ENCODE results near the gene RAB31.

RAB31 gene

DNA sequence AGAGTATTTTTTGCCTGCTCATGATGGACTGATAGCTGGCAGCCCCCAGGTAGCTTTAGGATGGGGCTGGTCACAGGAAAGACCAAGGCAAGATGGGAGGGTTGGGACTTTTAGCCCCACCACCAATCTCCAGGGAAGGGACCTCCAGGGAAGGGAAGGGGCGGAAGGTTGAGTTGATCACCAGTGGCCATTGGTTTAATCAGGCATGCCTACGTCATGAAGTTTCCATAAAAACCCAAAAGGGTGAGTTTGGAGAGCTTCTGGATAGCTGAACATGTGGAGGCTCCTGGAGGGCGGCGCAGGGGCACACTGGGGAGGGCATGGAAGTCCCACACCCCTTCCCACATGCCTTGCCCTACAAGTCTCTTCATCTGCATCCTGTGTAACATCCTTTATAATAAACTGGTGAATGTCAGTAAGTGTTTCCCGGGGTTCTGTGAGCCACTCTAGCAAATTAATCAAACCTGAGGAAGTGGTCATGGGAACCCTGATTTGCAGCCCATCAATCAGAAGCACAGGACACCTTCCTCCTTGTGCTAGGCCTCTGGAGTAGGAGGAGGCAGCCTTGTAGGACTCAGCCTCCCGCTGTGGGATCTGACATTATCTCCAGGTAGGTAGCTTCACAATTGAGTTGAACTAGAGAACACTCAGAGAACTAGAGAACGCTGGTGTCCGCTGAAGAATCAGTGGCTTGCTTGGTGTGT lies 30.3 kb downstream of the RAB31 start:
- TF ChIP-seq, protein P1, sequence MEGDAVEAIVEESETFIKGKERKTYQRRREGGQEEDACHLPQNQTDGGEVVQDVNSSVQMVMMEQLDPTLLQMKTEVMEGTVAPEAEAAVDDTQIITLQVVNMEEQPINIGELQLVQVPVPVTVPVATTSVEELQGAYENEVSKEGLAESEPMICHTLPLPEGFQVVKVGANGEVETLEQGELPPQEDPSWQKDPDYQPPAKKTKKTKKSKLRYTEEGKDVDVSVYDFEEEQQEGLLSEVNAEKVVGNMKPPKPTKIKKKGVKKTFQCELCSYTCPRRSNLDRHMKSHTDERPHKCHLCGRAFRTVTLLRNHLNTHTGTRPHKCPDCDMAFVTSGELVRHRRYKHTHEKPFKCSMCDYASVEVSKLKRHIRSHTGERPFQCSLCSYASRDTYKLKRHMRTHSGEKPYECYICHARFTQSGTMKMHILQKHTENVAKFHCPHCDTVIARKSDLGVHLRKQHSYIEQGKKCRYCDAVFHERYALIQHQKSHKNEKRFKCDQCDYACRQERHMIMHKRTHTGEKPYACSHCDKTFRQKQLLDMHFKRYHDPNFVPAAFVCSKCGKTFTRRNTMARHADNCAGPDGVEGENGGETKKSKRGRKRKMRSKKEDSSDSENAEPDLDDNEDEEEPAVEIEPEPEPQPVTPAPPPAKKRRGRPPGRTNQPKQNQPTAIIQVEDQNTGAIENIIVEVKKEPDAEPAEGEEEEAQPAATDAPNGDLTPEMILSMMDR (IDR thresholded peaks at IDR 0.05; ENCODE audit: low read depth, low read length): no peak
- Histone ChIP-seq H3K4me3 (ENCODE audit: low read depth, low read length) (no peak overlapping the region), H3K27me3 (ENCODE audit: insufficient read depth, low read depth, severe bottlenecking) (no peaks in the 10 kb centered on the region), H3K9me3 (ENCODE audit: severe bottlenecking) (no peaks in the 10 kb centered on the region), H3K27ac (no peak overlapping the region), H3K36me3 (no peaks in the 10 kb centered on the region)
- DNase-seq: no peak

DNA sequence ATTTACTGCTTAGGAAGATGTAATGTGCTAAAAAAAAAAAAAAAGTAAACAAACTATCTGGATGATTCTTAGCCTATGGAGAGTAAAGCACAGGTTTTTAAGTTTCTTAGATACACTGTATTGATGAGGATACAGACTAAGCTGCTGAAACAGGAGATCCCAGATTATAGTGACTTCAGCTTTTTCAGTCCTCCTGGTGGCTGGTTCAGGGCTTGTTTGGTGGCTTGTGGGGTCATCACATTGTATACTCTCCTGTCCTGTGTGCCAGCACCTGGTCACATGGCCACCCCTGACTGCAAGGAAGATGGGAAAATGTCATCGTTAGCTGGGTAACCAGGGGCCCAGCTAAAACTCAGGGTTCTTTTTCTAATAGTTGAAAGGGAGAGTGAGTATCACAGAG lies 31.4 kb downstream of the RAB31 start:
- no peak for DNase-seq
- H3K27ac ChIP-seq: no peak overlapping the region
- TF ChIP-seq, protein P1 (IDR thresholded peaks at IDR 0.05; ENCODE audit: low read depth, low read length): no peak

DNA sequence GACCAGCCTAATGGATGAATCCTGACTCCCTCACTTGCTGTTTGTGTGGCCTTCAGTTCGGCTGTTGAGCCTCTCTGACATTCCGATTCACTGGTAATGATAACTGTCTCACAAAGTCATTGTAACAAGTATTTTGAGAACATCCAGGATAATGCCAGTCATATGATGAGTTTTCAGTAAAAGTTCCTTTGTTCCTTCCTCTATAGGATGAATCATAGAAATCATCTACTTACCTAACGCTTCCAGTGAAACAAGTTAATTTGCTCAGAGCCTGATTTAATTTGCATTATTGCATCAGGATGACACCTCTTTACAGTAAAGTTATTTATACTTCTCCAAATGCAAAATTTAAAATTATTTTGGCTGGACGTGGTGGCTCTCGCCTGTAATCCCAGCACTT lies 32.0 kb downstream of the RAB31 start:
- H3K27me3 ChIP-seq (ENCODE audit: insufficient read depth, low read depth, severe bottlenecking): no peaks in the 10 kb centered on the region
- H3K4me3 ChIP-seq (ENCODE audit: low read depth, low read length): no peak overlapping the region
- H3K9me3 ChIP-seq (ENCODE audit: severe bottlenecking): no peaks in the 10 kb centered on the region
- no peak overlapping the region for H3K27ac ChIP-seq
- no peak for DNase-seq
- H3K36me3 ChIP-seq: no peaks in the 10 kb centered on the region
- TF ChIP-seq, protein P1 (IDR thresholded peaks at IDR 0.05; ENCODE audit: low read depth, low read length): no peak

More for the DNA sequence above, 31.4 kb downstream of the RAB31 start:
- H3K9me3 ChIP-seq (ENCODE audit: severe bottlenecking): no peaks in the 10 kb centered on the region
- H3K27me3 ChIP-seq (ENCODE audit: insufficient read depth, low read depth, severe bottlenecking): no peaks in the 10 kb centered on the region
- no peak overlapping the region for H3K4me3 ChIP-seq (ENCODE audit: low read depth, low read length)
- H3K36me3 ChIP-seq: no peaks in the 10 kb centered on the region

DNA sequence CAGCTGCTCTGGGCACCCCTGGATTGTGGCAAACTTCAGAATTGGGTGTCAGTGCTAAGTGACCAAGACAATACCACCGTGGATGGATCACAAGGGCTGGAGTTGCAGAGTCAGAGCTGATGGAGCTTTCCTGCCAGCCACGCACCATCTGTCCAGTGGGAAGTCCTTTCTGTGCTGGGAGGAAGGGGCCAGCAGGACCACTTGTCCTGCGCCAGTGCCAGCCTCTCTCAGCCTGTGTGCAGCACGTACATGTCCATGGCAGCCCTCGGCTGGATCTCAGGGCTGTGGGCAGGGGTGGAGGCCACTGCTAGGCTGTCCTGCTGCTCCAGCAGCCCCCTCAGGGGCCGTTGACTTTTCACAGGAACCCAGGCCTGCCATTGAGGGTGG lies 33.3 kb downstream of the RAB31 start:
- no peak overlapping the region for H3K27ac ChIP-seq
- TF ChIP-seq, protein P1 (IDR thresholded peaks at IDR 0.05; ENCODE audit: low read depth, low read length): no peak
- no peaks in the 10 kb centered on the region for H3K36me3 ChIP-seq
- H3K9me3 ChIP-seq (ENCODE audit: severe bottlenecking): no peaks in the 10 kb centered on the region
- DNase-seq: no peak
- H3K4me3 ChIP-seq (ENCODE audit: low read depth, low read length): no peak overlapping the region
- H3K27me3 ChIP-seq (ENCODE audit: insufficient read depth, low read depth, severe bottlenecking): no peaks in the 10 kb centered on the region

DNA sequence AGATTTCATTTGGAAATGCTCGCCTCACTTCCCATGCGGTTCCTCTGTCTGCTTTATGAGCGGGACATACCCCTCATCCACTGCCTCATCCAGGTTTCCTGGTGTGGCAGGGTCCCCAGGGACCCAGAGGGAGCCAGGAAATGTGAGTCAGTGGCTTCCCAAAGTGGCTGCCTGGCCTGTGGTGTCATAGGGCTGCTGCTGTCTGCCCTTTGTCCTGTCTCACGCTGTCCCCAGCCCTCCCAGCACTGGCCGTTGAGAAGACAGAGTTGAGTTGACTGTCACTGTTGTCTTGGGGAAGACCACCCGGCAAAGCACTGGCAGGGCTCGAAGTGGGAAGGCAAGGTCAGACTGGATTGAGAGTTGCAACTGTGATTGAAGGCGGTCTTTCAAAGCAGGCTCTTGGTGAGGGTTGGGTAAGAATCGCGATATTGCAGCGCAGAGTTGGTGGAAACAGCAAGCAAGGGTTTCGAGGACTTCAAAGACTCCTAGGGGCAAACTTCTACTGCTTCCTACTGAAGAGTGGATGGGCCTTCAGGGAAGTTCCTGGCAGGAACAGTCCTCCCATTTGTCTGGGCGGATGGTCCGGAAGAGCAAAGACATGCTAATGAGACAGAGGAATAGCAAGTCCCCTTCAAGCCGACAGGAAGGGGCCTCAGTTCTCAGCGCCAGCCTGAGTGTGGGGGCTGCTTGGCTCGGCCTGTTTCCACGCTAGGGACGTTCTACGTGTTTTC lies 33.9 kb downstream of the RAB31 start:
- H3K27me3 ChIP-seq (ENCODE audit: insufficient read depth, low read depth, severe bottlenecking): no peaks in the 10 kb centered on the region
- TF ChIP-seq, protein P1 (IDR thresholded peaks at IDR 0.05; ENCODE audit: low read depth, low read length): no peak
- no peaks in the 10 kb centered on the region for H3K9me3 ChIP-seq (ENCODE audit: severe bottlenecking)
- no peak overlapping the region for H3K4me3 ChIP-seq (ENCODE audit: low read depth, low read length)
- H3K36me3 ChIP-seq: no peaks in the 10 kb centered on the region
- no peak overlapping the region for H3K27ac ChIP-seq
- no peak for DNase-seq

Measured in WERI-Rb-1 (cell line).